WTC11 (cell line): Measurements from ENCODE around the gene GJA1. TPM values are rescaled to one million over a fixed set of nuclear protein-coding genes. Genes with fewer than 3 reads are reported as not detected.
"Not testable (repeated sequence)": the region's sequence is repeated elsewhere in the genome, so short reads cannot be mapped to it uniquely, and the experiment has no call there.

Source experiments
- ATAC-seq: fragments of 200-7000 bp; cut with Tn5 transposase; 2 replicates; pipeline ENCODE4 v1.10.0; 2021; ENCODE audit warnings: mild to moderate bottlenecking, moderate library complexity
- CTCF ChIA-PET: fragments of 300-600 bp; sonication (Branson Sonifier 250); formaldehyde crosslinking; loops from one replicate; lab custom pipeline; 2021; ENCODE audit warnings: antibody characterized with exemption; lab: Charles Lee
- POLR2A ChIA-PET: fragments of 350-600 bp; sonication (Branson Sonifier 250); formaldehyde crosslinking; loops from one replicate; lab custom pipeline; 2021; ENCODE audit warnings: antibody characterized with exemption; lab: Charles Lee
- DNase-seq: peaks from one replicate; pipeline ENCODE4 v3.0.0; 2021; ENCODE audit warnings: low spot score
- H3K27ac Mint-ChIP-seq: 2 replicates; pipeline ENCODE4 v1.8.0; 2021; ENCODE audit warnings: mixed read lengths
- H3K27me3 Mint-ChIP-seq: 2 replicates; pipeline ENCODE4 v1.8.0; 2021; ENCODE audit warnings: low read depth, mild to moderate bottlenecking, moderate library complexity, mixed read lengths
- H3K36me3 Mint-ChIP-seq: 2 replicates; pipeline ENCODE4 v1.8.0; 2021; ENCODE audit warnings: mixed read lengths
- H3K4me1 Mint-ChIP-seq: 2 replicates; pipeline ENCODE4 v1.8.0; 2022; ENCODE audit warnings: mixed read lengths
- H3K4me3 Mint-ChIP-seq: 2 replicates; pipeline ENCODE4 v1.8.0; 2021; ENCODE audit warnings: mild to moderate bottlenecking, moderate library complexity, mixed read lengths
- H3K9me3 Mint-ChIP-seq: 2 replicates; pipeline ENCODE4 v1.8.0; 2021; ENCODE audit warnings: mixed read lengths
- ATF1 ChIP-seq: sonication (generic); formaldehyde crosslinking; IDR thresholded peaks from 2 replicates; pipeline ENCODE4 v1.8.1; 2023; ENCODE audit warnings: mild to moderate bottlenecking, moderate library complexity, missing genetic modification reagents
- CREM ChIP-seq: sonication (generic); formaldehyde crosslinking; IDR thresholded peaks from 2 replicates; pipeline ENCODE4 v1.8.1; 2022; ENCODE audit warnings: mild to moderate bottlenecking, missing genetic modification reagents, moderate library complexity
- FOXK1 ChIP-seq: sonication (generic); formaldehyde crosslinking; IDR thresholded peaks from 2 replicates; pipeline ENCODE4 v1.8.0; 2022; ENCODE audit warnings: mild to moderate bottlenecking, moderate library complexity, missing genetic modification reagents
- GRHL2 ChIP-seq: fragments of 250-450 bp; sonication (Bioruptor Pico); IDR thresholded peaks from 2 replicates; pipeline ENCODE4 v1.8.0; 2022; ENCODE audit warnings: mild to moderate bottlenecking, moderate library complexity; ENCODE audit not compliant: insufficient replicate concordance, severe bottlenecking
- HMGA2 ChIP-seq: fragments of 250-450 bp; sonication (Bioruptor Pico); IDR thresholded peaks from 2 replicates; pipeline ENCODE4 v1.4.0; 2021; ENCODE audit warnings: mild to moderate bottlenecking, moderate library complexity
- IRF2 ChIP-seq: sonication (generic); formaldehyde crosslinking; IDR thresholded peaks from 2 replicates; pipeline ENCODE4 v1.8.0; 2022; ENCODE audit warnings: low read depth, missing genetic modification reagents, borderline replicate concordance
- KAT7 ChIP-seq: sonication (generic); formaldehyde crosslinking; IDR thresholded peaks from 2 replicates; pipeline ENCODE4 v1.8.1; 2023; ENCODE audit warnings: missing genetic modification reagents, mild to moderate bottlenecking, borderline replicate concordance
- MXD4 ChIP-seq: fragments of 250-450 bp; sonication (Bioruptor Pico); IDR thresholded peaks from 2 replicates; pipeline ENCODE4 v1.8.0; 2021; ENCODE audit warnings: mild to moderate bottlenecking, moderate library complexity, borderline replicate concordance
- NR2C2 ChIP-seq: sonication (generic); formaldehyde crosslinking; IDR thresholded peaks from 2 replicates; pipeline ENCODE4 v1.8.0; 2022; ENCODE audit warnings: mild to moderate bottlenecking, missing genetic modification reagents
- NR3C1 ChIP-seq: sonication (generic); formaldehyde crosslinking; conservative IDR thresholded peaks from 2 replicates; pipeline ENCODE4 v1.8.1; 2023; ENCODE audit warnings: low read depth, mild to moderate bottlenecking, missing genetic modification reagents
- OVOL2 ChIP-seq: fragments of 250-450 bp; sonication (Bioruptor Pico); IDR thresholded peaks from 2 replicates; pipeline ENCODE4 v1.9.0; 2021; ENCODE audit warnings: mild to moderate bottlenecking, borderline replicate concordance
- PRRX2 ChIP-seq: fragments of 250-450 bp; sonication (Bioruptor Pico); IDR thresholded peaks from 2 replicates; pipeline ENCODE4 v1.8.0; 2021; ENCODE audit warnings: mild to moderate bottlenecking
- RORB ChIP-seq: fragments of 250-450 bp; sonication (Bioruptor Pico); IDR thresholded peaks from 2 replicates; pipeline ENCODE4 v1.9.0; 2021; ENCODE audit warnings: mild to moderate bottlenecking
- SOX15 ChIP-seq: fragments of 250-450 bp; sonication (Bioruptor Pico); IDR thresholded peaks from 2 replicates; pipeline ENCODE4 v1.9.0; 2021; ENCODE audit warnings: mild to moderate bottlenecking
- TEAD4 ChIP-seq: sonication (generic); formaldehyde crosslinking; IDR thresholded peaks from 2 replicates; pipeline ENCODE4 v1.8.0; 2022; ENCODE audit warnings: mild to moderate bottlenecking, missing genetic modification reagents
- ZNF121 ChIP-seq: sonication (generic); formaldehyde crosslinking; IDR thresholded peaks from 2 replicates; pipeline ENCODE4 v1.8.0; 2023; ENCODE audit warnings: missing genetic modification reagents
- total RNA-seq: library from RNA; stranded (reverse); gene quantifications from 3 replicates; pipeline ENCODE4 v1.2.3, GENCODE V29; 2021
- TF ChIP-seq, protein P1 (sequence below): fragments of 250-450 bp; sonication (Bioruptor Pico); IDR thresholded peaks from 2 replicates; pipeline ENCODE4 v1.9.0; 2021; ENCODE audit warnings: moderate library complexity, mild to moderate bottlenecking, inconsistent platforms, borderline replicate concordance
- TF ChIP-seq, protein P2 (sequence below): sonication (generic); formaldehyde crosslinking; IDR thresholded peaks from 2 replicates; pipeline ENCODE4 v1.8.1; 2022; ENCODE audit warnings: low read depth, missing genetic modification reagents, borderline replicate concordance
- TF ChIP-seq, protein P3 (sequence below): sonication (generic); formaldehyde crosslinking; conservative IDR thresholded peaks from 2 replicates; pipeline ENCODE4 v1.8.1; 2022; ENCODE audit warnings: mild to moderate bottlenecking, missing genetic modification reagents
- TF ChIP-seq, protein P4 (sequence below): fragments of 250-450 bp; sonication (Bioruptor Pico); IDR thresholded peaks from 2 replicates; pipeline ENCODE4 v2.1.2; 2022; ENCODE audit warnings: mild to moderate bottlenecking, moderate library complexity
- TF ChIP-seq, protein P5 (sequence below): sonication (generic); formaldehyde crosslinking; IDR thresholded peaks from 2 replicates; pipeline ENCODE4 v1.8.0; 2022; ENCODE audit warnings: missing genetic modification reagents
- TF ChIP-seq, protein P6 (sequence below): fragments of 250-450 bp; sonication (Bioruptor Pico); conservative IDR thresholded peaks from 2 replicates; pipeline ENCODE4 v1.9.0; 2021; ENCODE audit warnings: mild to moderate bottlenecking

GJA1 gene
- total RNA-seq, 1 experiment from 2014 or later: 546 TPM

DNA sequence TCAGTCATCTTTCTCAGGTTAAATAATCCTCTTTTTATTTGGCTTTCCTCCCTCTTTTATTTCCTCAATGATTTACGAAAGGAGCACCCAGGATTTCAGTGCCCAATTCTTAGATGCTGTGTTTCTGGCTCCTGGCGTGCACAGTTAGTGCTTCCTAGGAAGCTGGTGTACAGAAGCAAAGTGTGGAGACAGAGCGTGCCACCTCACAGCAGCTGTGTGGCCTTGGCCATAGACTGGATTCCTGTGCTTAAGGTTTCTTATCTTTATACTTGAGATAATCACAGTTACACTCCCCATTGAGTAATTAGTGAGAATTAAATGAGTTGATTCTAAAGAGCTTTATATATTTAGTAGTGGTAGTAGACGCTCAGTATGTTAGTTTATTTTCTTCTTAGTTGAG, 39.7 kb upstream of the GJA1 start:
- ChIA-PET CTCF (no interaction called here), POLR2A (no interaction called here)
- ATAC-seq: no peak
- Mint-ChIP-seq H3K27me3 (no peaks in the 10 kb centered on the region), H3K9me3 (no peaks in the 10 kb centered on the region), H3K36me3 (no peaks in the 10 kb centered on the region), H3K4me3 (no peak overlapping the region), H3K4me1 (peaks cover 3% of the 10 kb centered on the region), H3K27ac (no peak overlapping the region)
- DNase-seq: no peak
- TF ChIP-seq GRHL2: no peak
- no peak for TF ChIP-seq CREM (CRISPR knock-in tag)
- TF ChIP-seq, protein P1, sequence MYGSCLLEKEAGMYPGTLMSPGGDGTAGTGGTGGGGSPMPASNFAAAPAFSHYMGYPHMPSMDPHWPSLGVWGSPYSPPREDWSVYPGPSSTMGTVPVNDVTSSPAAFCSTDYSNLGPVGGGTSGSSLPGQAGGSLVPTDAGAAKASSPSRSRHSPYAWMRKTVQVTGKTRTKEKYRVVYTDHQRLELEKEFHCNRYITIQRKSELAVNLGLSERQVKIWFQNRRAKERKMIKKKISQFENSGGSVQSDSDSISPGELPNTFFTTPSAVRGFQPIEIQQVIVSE (CRISPR knock-in tag): no peak
- TF ChIP-seq TEAD4 (CRISPR knock-in tag): no peak
- TF ChIP-seq, protein P2, sequence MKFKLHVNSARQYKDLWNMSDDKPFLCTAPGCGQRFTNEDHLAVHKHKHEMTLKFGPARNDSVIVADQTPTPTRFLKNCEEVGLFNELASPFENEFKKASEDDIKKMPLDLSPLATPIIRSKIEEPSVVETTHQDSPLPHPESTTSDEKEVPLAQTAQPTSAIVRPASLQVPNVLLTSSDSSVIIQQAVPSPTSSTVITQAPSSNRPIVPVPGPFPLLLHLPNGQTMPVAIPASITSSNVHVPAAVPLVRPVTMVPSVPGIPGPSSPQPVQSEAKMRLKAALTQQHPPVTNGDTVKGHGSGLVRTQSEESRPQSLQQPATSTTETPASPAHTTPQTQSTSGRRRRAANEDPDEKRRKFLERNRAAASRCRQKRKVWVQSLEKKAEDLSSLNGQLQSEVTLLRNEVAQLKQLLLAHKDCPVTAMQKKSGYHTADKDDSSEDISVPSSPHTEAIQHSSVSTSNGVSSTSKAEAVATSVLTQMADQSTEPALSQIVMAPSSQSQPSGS (CRISPR knock-in tag): no peak
- no peak for TF ChIP-seq PRRX2 (CRISPR knock-in tag)
- TF ChIP-seq ATF1 (CRISPR knock-in tag): no peak
- no peak for TF ChIP-seq HMGA2 (CRISPR knock-in tag)
- TF ChIP-seq, protein P3, sequence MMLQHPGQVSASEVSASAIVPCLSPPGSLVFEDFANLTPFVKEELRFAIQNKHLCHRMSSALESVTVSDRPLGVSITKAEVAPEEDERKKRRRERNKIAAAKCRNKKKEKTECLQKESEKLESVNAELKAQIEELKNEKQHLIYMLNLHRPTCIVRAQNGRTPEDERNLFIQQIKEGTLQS (CRISPR knock-in tag): no peak
- TF ChIP-seq, protein P4, sequence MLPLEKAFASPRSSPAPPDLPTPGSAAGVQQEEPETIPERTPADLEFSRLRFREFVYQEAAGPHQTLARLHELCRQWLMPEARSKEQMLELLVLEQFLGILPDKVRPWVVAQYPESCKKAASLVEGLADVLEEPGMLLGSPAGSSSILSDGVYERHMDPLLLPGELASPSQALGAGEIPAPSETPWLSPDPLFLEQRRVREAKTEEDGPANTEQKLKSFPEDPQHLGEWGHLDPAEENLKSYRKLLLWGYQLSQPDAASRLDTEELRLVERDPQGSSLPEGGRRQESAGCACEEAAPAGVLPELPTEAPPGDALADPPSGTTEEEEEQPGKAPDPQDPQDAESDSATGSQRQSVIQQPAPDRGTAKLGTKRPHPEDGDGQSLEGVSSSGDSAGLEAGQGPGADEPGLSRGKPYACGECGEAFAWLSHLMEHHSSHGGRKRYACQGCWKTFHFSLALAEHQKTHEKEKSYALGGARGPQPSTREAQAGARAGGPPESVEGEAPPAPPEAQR (CRISPR knock-in tag): no peak
- no peak for TF ChIP-seq NR2C2 (CRISPR knock-in tag)
- no peak for TF ChIP-seq NR3C1 (CRISPR knock-in tag)
- no peak for TF ChIP-seq IRF2 (CRISPR knock-in tag)
- TF ChIP-seq RORB: no peak

DNA sequence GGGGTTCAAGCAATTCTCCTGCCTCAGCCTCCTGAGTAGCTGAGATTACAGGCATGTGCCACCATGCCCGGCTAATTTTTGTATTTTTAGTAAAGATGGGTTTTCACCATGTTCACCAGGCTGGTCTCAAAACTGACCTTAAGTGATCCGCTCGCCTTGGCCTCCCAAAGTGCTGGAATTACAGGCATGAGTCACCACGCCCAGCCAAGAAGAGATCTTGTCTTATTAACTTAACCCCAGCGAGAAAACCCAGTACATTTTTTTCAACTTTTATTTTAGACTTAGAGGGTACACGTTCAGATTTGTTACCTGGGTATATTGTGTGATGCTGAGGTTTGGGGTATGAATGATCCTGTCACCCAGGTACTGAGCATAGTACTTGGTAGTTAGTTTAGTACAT, 38.3 kb upstream of the GJA1 start:
- POLR2A ChIA-PET, CTCF ChIA-PET, H3K4me1 Mint-ChIP-seq, H3K27me3 Mint-ChIP-seq, ATAC-seq, DNase-seq, H3K4me3 Mint-ChIP-seq, H3K36me3 Mint-ChIP-seq, H3K9me3 Mint-ChIP-seq, H3K27ac Mint-ChIP-seq: not testable (repeated sequence)

DNA sequence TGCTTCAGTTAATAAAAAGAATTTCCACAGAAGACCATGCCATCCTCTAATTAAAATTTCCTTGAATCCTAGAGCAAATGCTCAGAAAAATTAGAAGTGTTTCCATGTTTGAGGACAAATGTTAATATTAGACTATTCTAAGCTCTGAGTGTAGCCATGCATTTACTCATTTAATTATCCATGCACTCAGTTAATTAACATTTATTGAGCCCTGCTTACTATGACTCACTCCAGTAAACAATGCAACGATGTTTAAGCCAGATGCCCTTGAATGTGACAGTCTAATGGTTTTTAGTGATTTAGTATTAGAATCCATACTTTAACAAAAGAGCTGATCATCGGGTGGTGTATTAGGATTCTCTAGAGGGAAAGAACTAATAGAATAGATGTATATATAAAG, 37.3 kb upstream of the GJA1 start:
- no peaks in the 10 kb centered on the region for H3K36me3 Mint-ChIP-seq
- peaks cover 3% of the 10 kb centered on the region for H3K4me1 Mint-ChIP-seq
- ChIA-PET CTCF (no interaction called here), POLR2A (no interaction called here)
- H3K4me3 Mint-ChIP-seq: no peak overlapping the region
- no peak for ATAC-seq
- no peak for DNase-seq
- no peak overlapping the region for H3K27ac Mint-ChIP-seq
- no peaks in the 10 kb centered on the region for H3K9me3 Mint-ChIP-seq
- no peaks in the 10 kb centered on the region for H3K27me3 Mint-ChIP-seq
- TF ChIP-seq OVOL2 (CRISPR knock-in tag) (no peak), KAT7 (CRISPR knock-in tag) (no peak), FOXK1 (CRISPR knock-in tag) (no peak), SOX15 (CRISPR knock-in tag) (no peak), GRHL2 (no peak)

DNA sequence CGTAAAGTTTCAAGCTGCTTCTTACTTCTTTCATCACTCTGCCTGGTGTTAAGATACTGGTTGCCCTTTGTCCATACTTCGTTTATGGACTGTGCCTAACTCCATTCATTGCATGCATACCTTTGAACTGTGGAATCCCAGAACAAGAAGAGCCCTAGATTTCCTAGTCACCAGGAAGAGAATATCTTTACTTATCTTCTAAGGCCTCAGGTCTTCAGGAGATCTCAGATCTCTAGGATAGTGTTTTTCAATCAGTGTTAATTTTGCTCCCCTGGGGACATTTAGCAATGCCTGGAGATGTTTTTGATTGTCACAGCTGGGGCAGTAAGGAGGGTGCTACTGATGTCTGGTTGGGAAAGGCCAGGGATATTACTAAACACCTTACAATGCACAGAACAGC, 35.5 kb upstream of the GJA1 start:
- no peak for DNase-seq
- Mint-ChIP-seq H3K9me3 (no peaks in the 10 kb centered on the region), H3K27ac (no peak overlapping the region), H3K4me1 (peaks cover 8% of the 10 kb centered on the region), H3K27me3 (no peaks in the 10 kb centered on the region), H3K4me3 (no peak overlapping the region), H3K36me3 (no peaks in the 10 kb centered on the region)
- ChIA-PET POLR2A (no interaction called here), CTCF (interaction anchor here (0.9 to 2.3 kb wide), 5 partner anchors 32 to 94 kb away, joined by 3 to 12 read pairs (median 6); partner anchors contain the start of gene TBC1D32)
- no peak for ATAC-seq
- no peak for TF ChIP-seq NR3C1 (CRISPR knock-in tag)
- TF ChIP-seq, protein P5, sequence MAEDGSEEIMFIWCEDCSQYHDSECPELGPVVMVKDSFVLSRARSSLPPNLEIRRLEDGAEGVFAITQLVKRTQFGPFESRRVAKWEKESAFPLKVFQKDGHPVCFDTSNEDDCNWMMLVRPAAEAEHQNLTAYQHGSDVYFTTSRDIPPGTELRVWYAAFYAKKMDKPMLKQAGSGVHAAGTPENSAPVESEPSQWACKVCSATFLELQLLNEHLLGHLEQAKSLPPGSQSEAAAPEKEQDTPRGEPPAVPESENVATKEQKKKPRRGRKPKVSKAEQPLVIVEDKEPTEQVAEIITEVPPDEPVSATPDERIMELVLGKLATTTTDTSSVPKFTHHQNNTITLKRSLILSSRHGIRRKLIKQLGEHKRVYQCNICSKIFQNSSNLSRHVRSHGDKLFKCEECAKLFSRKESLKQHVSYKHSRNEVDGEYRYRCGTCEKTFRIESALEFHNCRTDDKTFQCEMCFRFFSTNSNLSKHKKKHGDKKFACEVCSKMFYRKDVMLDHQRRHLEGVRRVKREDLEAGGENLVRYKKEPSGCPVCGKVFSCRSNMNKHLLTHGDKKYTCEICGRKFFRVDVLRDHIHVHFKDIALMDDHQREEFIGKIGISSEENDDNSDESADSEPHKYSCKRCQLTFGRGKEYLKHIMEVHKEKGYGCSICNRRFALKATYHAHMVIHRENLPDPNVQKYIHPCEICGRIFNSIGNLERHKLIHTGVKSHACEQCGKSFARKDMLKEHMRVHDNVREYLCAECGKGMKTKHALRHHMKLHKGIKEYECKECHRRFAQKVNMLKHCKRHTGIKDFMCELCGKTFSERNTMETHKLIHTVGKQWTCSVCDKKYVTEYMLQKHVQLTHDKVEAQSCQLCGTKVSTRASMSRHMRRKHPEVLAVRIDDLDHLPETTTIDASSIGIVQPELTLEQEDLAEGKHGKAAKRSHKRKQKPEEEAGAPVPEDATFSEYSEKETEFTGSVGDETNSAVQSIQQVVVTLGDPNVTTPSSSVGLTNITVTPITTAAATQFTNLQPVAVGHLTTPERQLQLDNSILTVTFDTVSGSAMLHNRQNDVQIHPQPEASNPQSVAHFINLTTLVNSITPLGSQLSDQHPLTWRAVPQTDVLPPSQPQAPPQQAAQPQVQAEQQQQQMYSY (CRISPR knock-in tag): no peak
- TF ChIP-seq MXD4: no peak
- no peak for TF ChIP-seq ZNF121
- TF ChIP-seq, protein P6, sequence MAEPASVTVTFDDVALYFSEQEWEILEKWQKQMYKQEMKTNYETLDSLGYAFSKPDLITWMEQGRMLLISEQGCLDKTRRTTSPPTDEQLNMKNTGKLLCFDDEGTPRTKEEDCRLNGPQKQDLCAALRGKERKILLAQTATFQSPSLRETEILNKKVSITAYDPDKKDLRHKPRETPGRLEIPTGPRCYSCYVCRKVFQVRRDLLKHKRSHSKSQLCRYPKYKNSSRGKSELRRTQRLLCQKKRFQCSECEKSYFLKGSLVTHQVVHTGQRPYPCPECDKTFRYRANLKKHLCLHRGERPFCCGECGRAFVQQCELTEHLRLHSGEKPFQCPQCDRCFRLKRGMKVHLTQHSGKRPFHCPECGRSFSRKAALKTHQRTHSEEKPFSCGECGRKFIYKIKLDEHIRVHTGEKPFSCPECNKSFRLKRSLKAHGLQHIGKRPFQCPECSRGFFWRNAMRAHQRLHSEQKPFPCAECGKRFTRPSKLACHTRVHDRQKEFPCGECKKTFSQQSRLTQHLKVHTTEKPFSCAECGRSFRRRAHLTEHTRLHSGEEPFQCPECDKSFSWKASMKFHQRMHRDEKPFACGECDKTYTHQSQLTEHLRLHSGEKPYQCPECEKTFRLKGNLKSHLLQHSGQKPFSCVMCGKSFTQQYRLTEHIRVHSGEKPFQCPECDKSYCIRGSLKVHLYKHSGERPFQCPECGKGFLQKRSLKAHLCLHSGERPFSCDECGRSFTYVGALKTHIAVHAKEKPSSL (CRISPR knock-in tag): no peak
